ENCODE results near the gene PGS1. TPM values are rescaled to one million over a fixed set of nuclear protein-coding genes. Genes with fewer than 3 reads are reported as not detected.

PGS1 gene
- total RNA-seq, 4 donors from 2014 or later: 23.9 to 51.7 (median 34.2) TPM

- peaks cover 16% of the 10 kb centered on the region for H3K4me1 ChIP-seq
- no peaks in the 10 kb centered on the region for H3K36me3 ChIP-seq
- H3K4me3 ChIP-seq: no peak overlapping the region
- no peak for TF ChIP-seq POLR2AphosphoS5 (IDR thresholded peaks at IDR 0.05)
- TF ChIP-seq CTCF (IDR thresholded peaks at IDR 0.05): no peak
- TF ChIP-seq EP300 (IDR thresholded peaks at IDR 0.05): no peak
- TF ChIP-seq POLR2A (IDR thresholded peaks at IDR 0.05): no peak
- H3K9me3 ChIP-seq: no peaks in the 10 kb centered on the region
- WGBS: 90% methylated on average over 11 of the region's 11 CpGs
- H3K27me3 ChIP-seq: no peaks in the 10 kb centered on the region
- DNase-seq (ENCODE audit: low spot score in 2 of 2): no peak
- no peak overlapping the region for H3K27ac ChIP-seq
These were observed 43.2 kb upstream of the PGS1 start for GRCh38 chr17:78335209-78335608.

GRCh38 chr17:78337244-78338109, 41.0 kb upstream of the PGS1 start:
- peak in 1 of 2 donors; percentile 79 for DNase-seq (ENCODE audit: low spot score in 2 of 2)
- TF ChIP-seq CTCF (IDR thresholded peaks at IDR 0.05) (no peak), EP300 (IDR thresholded peaks at IDR 0.05) (no peak), POLR2AphosphoS5 (IDR thresholded peaks at IDR 0.05) (no peak), POLR2A (IDR thresholded peaks at IDR 0.05) (no peak)
- no peak overlapping the region for H3K27ac ChIP-seq
- 80% methylated on average over 16 of the region's 19 CpGs for WGBS
- no peaks in the 10 kb centered on the region for H3K9me3 ChIP-seq
- no peak overlapping the region for H3K4me3 ChIP-seq
- H3K4me1 ChIP-seq: peaks cover 27% of the 10 kb centered on the region
- no peaks in the 10 kb centered on the region for H3K36me3 ChIP-seq
- H3K27me3 ChIP-seq: no peaks in the 10 kb centered on the region

- Histone ChIP-seq H3K27ac (no peak overlapping the region), H3K9me3 (no peaks in the 10 kb centered on the region), H3K36me3 (no peaks in the 10 kb centered on the region), H3K4me1 (peaks cover 39% of the 10 kb centered on the region), H3K27me3 (no peaks in the 10 kb centered on the region), H3K4me3 (no peak overlapping the region)
- no peak for DNase-seq (ENCODE audit: low spot score in 2 of 2)
- TF ChIP-seq EP300 (IDR thresholded peaks at IDR 0.05) (no peak), POLR2A (IDR thresholded peaks at IDR 0.05) (no peak), POLR2AphosphoS5 (IDR thresholded peaks at IDR 0.05) (no peak), CTCF (IDR thresholded peaks at IDR 0.05) (no peak)
- 63% methylated on average over 11 of the region's 11 CpGs for WGBS
These were observed 39.8 kb upstream of the PGS1 start for GRCh38 chr17:78338486-78339259.

GRCh38 chr17:78340183-78340955, 38.1 kb upstream of the PGS1 start:
- Histone ChIP-seq H3K4me1 (peaks cover 51% of the 10 kb centered on the region), H3K4me3 (no peak overlapping the region), H3K36me3 (no peaks in the 10 kb centered on the region), H3K27me3 (no peaks in the 10 kb centered on the region), H3K27ac (peak overlapping the region; percentile 93), H3K9me3 (no peaks in the 10 kb centered on the region)
- 76% methylated on average over 9 of the region's 10 CpGs for WGBS
- TF ChIP-seq POLR2AphosphoS5 (IDR thresholded peaks at IDR 0.05): no peak
- TF ChIP-seq POLR2A (IDR thresholded peaks at IDR 0.05): no peak
- no peak for TF ChIP-seq CTCF (IDR thresholded peaks at IDR 0.05)
- no peak for TF ChIP-seq EP300 (IDR thresholded peaks at IDR 0.05)
- no peak for DNase-seq (ENCODE audit: low spot score in 2 of 2)
